Progenitor cell of endocrine pancreas (in vitro differentiated cells): ENCODE results near the gene BAZ1B. TPM values are rescaled to one million over a fixed set of nuclear protein-coding genes. Genes with fewer than 3 reads are reported as not detected.

Source experiments
- DNase-seq: peaks from one replicate; pipeline ENCODE4 v3.0.0; 2021; ENCODE audit warnings: low spot score; ENCODE audit not compliant: unreplicated experiment
- H3K27ac Mint-ChIP-seq: 2 replicates; pipeline ENCODE4 v1.8.0; 2021; ENCODE audit warnings: mild to moderate bottlenecking, moderate library complexity, mixed read lengths
- H3K27me3 Mint-ChIP-seq: 2 replicates; pipeline ENCODE4 v1.8.0; 2021; ENCODE audit warnings: mixed read lengths
- H3K36me3 Mint-ChIP-seq: 2 replicates; pipeline ENCODE4 v1.8.0; 2022; ENCODE audit warnings: mixed read lengths; ENCODE audit not compliant: insufficient read depth
- H3K4me1 Mint-ChIP-seq: 2 replicates; pipeline ENCODE4 v1.8.0; 2021; ENCODE audit warnings: low read depth, mixed read lengths
- H3K4me3 Mint-ChIP-seq: 2 replicates; pipeline ENCODE4 v1.8.0; 2021; ENCODE audit warnings: low read depth, mild to moderate bottlenecking, moderate library complexity, mixed read lengths
- H3K9me3 Mint-ChIP-seq: 2 replicates; pipeline ENCODE4 v1.8.0; 2021; ENCODE audit warnings: low read depth, mixed read lengths
- CTCF ChIP-seq: fragments of 200-600 bp; sonication (generic); IDR thresholded peaks from one replicate; pipeline ENCODE4 v1.5.0; 2021; ENCODE audit warnings: antibody characterized with exemption, mild to moderate bottlenecking; ENCODE audit not compliant: unreplicated experiment
- total RNA-seq: library from RNA; stranded (reverse); gene quantifications from 2 replicates; pipeline ENCODE4 v1.2.1, GENCODE V29; 2021

The BAZ1B gene
- total RNA-seq, 1 donor from 2014 or later, result 92.1 TPM

GRCh38 chr7:73429622-73430505 is 92.2 kb downstream of the BAZ1B start:
- no peaks in the 10 kb centered on the region for H3K4me1 Mint-ChIP-seq
- no peak overlapping the region for H3K4me3 Mint-ChIP-seq
- no peak for TF ChIP-seq CTCF
- no peak overlapping the region for H3K27ac Mint-ChIP-seq
- peaks cover 10% of the 10 kb centered on the region for H3K27me3 Mint-ChIP-seq
- no peak for DNase-seq
- no peaks in the 10 kb centered on the region for H3K9me3 Mint-ChIP-seq
- H3K36me3 Mint-ChIP-seq, result peaks cover 2% of the 10 kb centered on the region

- H3K4me1 Mint-ChIP-seq, result no peaks in the 10 kb centered on the region
- no peak for TF ChIP-seq CTCF
- no peak for DNase-seq
- H3K27me3 Mint-ChIP-seq, result peaks cover 7% of the 10 kb centered on the region
- H3K27ac Mint-ChIP-seq, result no peak overlapping the region
- H3K9me3 Mint-ChIP-seq, result no peaks in the 10 kb centered on the region
- H3K36me3 Mint-ChIP-seq, result no peaks in the 10 kb centered on the region
- no peak overlapping the region for H3K4me3 Mint-ChIP-seq
Observed at GRCh38 chr7:73429215-73429614, 92.9 kb downstream of the BAZ1B start.

- no peak for DNase-seq
- Mint-ChIP-seq H3K4me1 (peaks cover 2% of the 10 kb centered on the region), H3K9me3 (no peaks in the 10 kb centered on the region), H3K4me3 (no peak overlapping the region), H3K27ac (no peak overlapping the region), H3K27me3 (peaks cover 7% of the 10 kb centered on the region), H3K36me3 (no peaks in the 10 kb centered on the region)
- TF ChIP-seq CTCF, result peak; percentile 21
Observed at GRCh38 chr7:73427902-73428787, 93.9 kb downstream of the BAZ1B start.

- Mint-ChIP-seq H3K27me3 (no peaks in the 10 kb centered on the region), H3K36me3 (no peaks in the 10 kb centered on the region), H3K9me3 (no peaks in the 10 kb centered on the region), H3K4me3 (no peak overlapping the region), H3K4me1 (peaks cover 2% of the 10 kb centered on the region), H3K27ac (no peak overlapping the region)
- no peak for TF ChIP-seq CTCF
- DNase-seq, result no peak
Observed at GRCh38 chr7:73426016-73426415, 96.1 kb downstream of the BAZ1B start.

- no peak for DNase-seq
- no peaks in the 10 kb centered on the region for H3K27me3 Mint-ChIP-seq
- no peaks in the 10 kb centered on the region for H3K36me3 Mint-ChIP-seq
- peaks cover 2% of the 10 kb centered on the region for H3K4me1 Mint-ChIP-seq
- H3K27ac Mint-ChIP-seq, result no peak overlapping the region
- H3K9me3 Mint-ChIP-seq, result no peaks in the 10 kb centered on the region
- no peak overlapping the region for H3K4me3 Mint-ChIP-seq
- TF ChIP-seq CTCF, result no peak
Observed at GRCh38 chr7:73425356-73425983, 96.6 kb downstream of the BAZ1B start.
